Smooth muscle cell (in vitro differentiated cells): ENCODE data around the gene PTPRN2. TPM values are rescaled to one million over a fixed set of nuclear protein-coding genes. Genes with fewer than 3 reads are reported as not detected.

ENCODE experiments used
- DNase-seq: peaks from one replicate; lab custom pipeline; 2025; ENCODE audit not compliant: unreplicated experiment; lab: John Stamatoyannopoulos, UW
- H2AFZ ChIP-seq: fragments of 200-600 bp; sonication (generic); 2 replicates; pipeline ENCODE4 v1.6.0; 2016; ENCODE audit warnings: antibody characterized with exemption, low read depth, mild to moderate bottlenecking
- H3F3A ChIP-seq: fragments of 200-600 bp; sonication (generic); 2 replicates; pipeline ENCODE4 v1.6.0; 2017; ENCODE audit warnings: antibody characterized with exemption, low read depth
- H3K27ac ChIP-seq: fragments of 200-600 bp; sonication (generic); 2 replicates; pipeline ENCODE4 v1.5.1; 2016; ENCODE audit warnings: low read depth, mild to moderate bottlenecking
- H3K27me3 ChIP-seq: fragments of 200-600 bp; sonication (generic); 2 replicates; pipeline ENCODE4 v1.6.1; 2016; ENCODE audit warnings: low read depth, mild to moderate bottlenecking
- H3K36me3 ChIP-seq: fragments of 200-600 bp; sonication (generic); 2 replicates; pipeline ENCODE4 v1.5.1; 2016; ENCODE audit warnings: low read depth
- H3K4me1 ChIP-seq: fragments of 200-600 bp; sonication (generic); 2 replicates; pipeline ENCODE4 v1.5.1; 2016; ENCODE audit warnings: low read depth
- H3K4me2 ChIP-seq: fragments of 200-600 bp; sonication (generic); 2 replicates; pipeline ENCODE4 v1.6.0; 2016; ENCODE audit warnings: mild to moderate bottlenecking
- H3K4me3 ChIP-seq: fragments of 200-600 bp; sonication (generic); 2 replicates; pipeline ENCODE4 v1.5.1; 2016; ENCODE audit warnings: mild to moderate bottlenecking
- H3K79me2 ChIP-seq: fragments of 200-600 bp; sonication (generic); 2 replicates; pipeline ENCODE4 v1.6.0; 2016; ENCODE audit warnings: low read depth, mild to moderate bottlenecking
- H3K9ac ChIP-seq: fragments of 200-600 bp; sonication (generic); 2 replicates; pipeline ENCODE4 v1.6.0; 2016; ENCODE audit warnings: low read depth
- H3K9me3 ChIP-seq: fragments of 200-600 bp; sonication (generic); replicated peaks from 2 replicates; pipeline ENCODE4 v1.5.1; 2016; ENCODE audit warnings: low read depth
- H4K20me1 ChIP-seq: fragments of 200-600 bp; sonication (generic); 2 replicates; pipeline ENCODE4 v1.6.0; 2016; ENCODE audit warnings: low read depth
- CTCF ChIP-seq: fragments of 200-600 bp; sonication (generic); IDR thresholded peaks from 2 replicates; pipeline ENCODE4 v1.5.1; 2017; ENCODE audit warnings: borderline replicate concordance, mild to moderate bottlenecking, antibody characterized with exemption; ENCODE audit not compliant: insufficient read depth, poor library complexity, severe bottlenecking
- WGBS: methylation state at CpG from one replicate; pipeline ENCODE4 v1.1.7; 2016; ENCODE audit warnings: low lambda C conversion rate; 5-methylcytosine and 5-hydroxymethylcytosine counted together
- polyA plus RNA-seq: library from polyadenylated mRNA; unstranded; fragments of >200 nt; fragmentation: Nextera tagmentation; extraction: Ambion mirVana; gene quantifications from 2 replicates; pipeline ENCODE4 v1.2.1, GENCODE V29; 2016
- total RNA-seq: library from RNA; depleted of rRNA; stranded (reverse); fragments of >200 nt; gene quantifications from 2 replicates; pipeline ENCODE4 v1.2.3, GENCODE V29; 2014

PTPRN2 gene
- total and polyA plus RNA-seq, 2 experiments from 2014 or later = 0.09 to 0.87 TPM

GRCh38 chr7:157839226-157839625, 748.4 kb downstream of the PTPRN2 start:
- H3K4me2 ChIP-seq = no peak overlapping the region
- no peak overlapping the region for H3K27ac ChIP-seq
- H3K9me3 ChIP-seq = no peaks in the 10 kb centered on the region

GRCh38 chr7:157837561-157837960, 750.1 kb downstream of the PTPRN2 start:
- no peaks in the 10 kb centered on the region for H3K9me3 ChIP-seq

More at GRCh38 chr7:157839226-157839625, 748.4 kb downstream of the PTPRN2 start:
- DNase-seq = no peak
- Histone ChIP-seq H4K20me1 (no peaks in the 10 kb centered on the region), H3K4me3 (no peak overlapping the region), H2AFZ (no peak overlapping the region), H3K36me3 (no peaks in the 10 kb centered on the region), H3K79me2 (no peaks in the 10 kb centered on the region), H3K9ac (no peak overlapping the region), H3K27me3 (no peaks in the 10 kb centered on the region), H3F3A (no peaks in the 10 kb centered on the region), H3K4me1 (peaks cover 31% of the 10 kb centered on the region)
- 92% methylated on average over 2 of the region's 2 CpGs for WGBS
- TF ChIP-seq CTCF = no peak

GRCh38 chr7:157837047-157837446, 750.6 kb downstream of the PTPRN2 start:
- no peaks in the 10 kb centered on the region for H3F3A ChIP-seq
- TF ChIP-seq CTCF = no peak
- H2AFZ ChIP-seq = no peak overlapping the region
- WGBS = 82% methylated on average over 4 of the region's 6 CpGs
- H3K27me3 ChIP-seq = no peaks in the 10 kb centered on the region
- no peak overlapping the region for H3K9ac ChIP-seq
- H3K27ac ChIP-seq = no peak overlapping the region
- H3K79me2 ChIP-seq = no peaks in the 10 kb centered on the region
- no peak overlapping the region for H3K4me3 ChIP-seq
- no peak for DNase-seq
- no peak overlapping the region for H3K4me2 ChIP-seq
- no peaks in the 10 kb centered on the region for H4K20me1 ChIP-seq
- H3K4me1 ChIP-seq = peaks cover 27% of the 10 kb centered on the region
- no peaks in the 10 kb centered on the region for H3K9me3 ChIP-seq
- H3K36me3 ChIP-seq = no peaks in the 10 kb centered on the region

More at GRCh38 chr7:157837561-157837960, 750.1 kb downstream of the PTPRN2 start:
- Histone ChIP-seq H3K9ac (no peak overlapping the region), H3K27me3 (no peaks in the 10 kb centered on the region), H4K20me1 (no peaks in the 10 kb centered on the region), H3K4me1 (peaks cover 31% of the 10 kb centered on the region), H3K36me3 (no peaks in the 10 kb centered on the region), H3K79me2 (no peaks in the 10 kb centered on the region), H3K27ac (no peak overlapping the region), H3K4me2 (no peak overlapping the region), H3K4me3 (no peak overlapping the region), H3F3A (no peaks in the 10 kb centered on the region), H2AFZ (no peak overlapping the region)
- 92% methylated on average over 10 of the region's 10 CpGs for WGBS
- no peak for DNase-seq
- TF ChIP-seq CTCF = no peak

GRCh38 chr7:157834501-157835163, 753.0 kb downstream of the PTPRN2 start:
- Histone ChIP-seq H3K4me2 (no peak overlapping the region), H2AFZ (no peak overlapping the region), H3K4me1 (peaks cover 10% of the 10 kb centered on the region), H3K79me2 (no peaks in the 10 kb centered on the region), H3K9me3 (no peaks in the 10 kb centered on the region), H3K36me3 (no peaks in the 10 kb centered on the region), H3K27me3 (no peaks in the 10 kb centered on the region), H3F3A (no peaks in the 10 kb centered on the region), H3K4me3 (no peak overlapping the region), H3K9ac (no peak overlapping the region), H3K27ac (no peak overlapping the region), H4K20me1 (no peaks in the 10 kb centered on the region)
- no peak for TF ChIP-seq CTCF
- DNase-seq = no peak
- WGBS = 90% methylated on average over 20 of the region's 20 CpGs
